ENCODE data around the gene NAA60. TPM values are rescaled to one million over a fixed set of nuclear protein-coding genes. Genes with fewer than 3 reads are reported as not detected.
A peak's percentile ranks its signal among the peaks of the same experiment; 100 is the strongest.
"Not testable (repeated sequence)": the region's sequence is repeated elsewhere in the genome, so short reads cannot be mapped to it uniquely, and the experiment has no call there.

The NAA60 gene
- total and polyA plus RNA-seq, 2 of the 13 experiments (the other 11 are each of a cell fraction or from before 2014, with no cell fraction given), result 14.7 to 32.0 TPM

GRCh38 chr16:3472878-3473595, 29.6 kb downstream of the NAA60 start:
- no peak overlapping the region for H3K4me2 ChIP-seq (ENCODE audit: low read depth, low read length)
- peaks cover 58% of the 10 kb centered on the region for H4K20me1 ChIP-seq (ENCODE audit: insufficient read depth, low read length)
- no peaks in the 10 kb centered on the region for H3K27me3 ChIP-seq (ENCODE audit: control insufficient read depth in 1 of 2, insufficient read depth in 2 of 2, low read length in 2 of 2)
- H3K36me3 ChIP-seq (replicated peaks in 1 of 2; ENCODE audit: control insufficient read depth in 1 of 2, insufficient read depth in 2 of 2, low read length in 2 of 2), result peaks cover 6 to 25% of the 10 kb centered on the region in 2 experiments; a peak in 4 of 5 replicates
- no peak overlapping the region for H3K9ac ChIP-seq (ENCODE audit: insufficient read depth, low read depth, low read length)
- POLR2A ChIA-PET, result no interaction called here
- 97% methylated on average over 8 of the region's 10 CpGs for WGBS (ENCODE audit: low lambda C conversion rate)
- ATAC-seq (no peak), FAIRE-seq (peak; percentile 26), DNase-seq (ENCODE audit: low spot score) (no peak)
- in situ Hi-C loops (cut with HindIII; ENCODE audit: extremely low pct_ligation_motif_present, low pct_unique_long_range_greater_than_20kb), result no loop called here
- intact Hi-C loops (cut with micrococcal nuclease; ENCODE audit: unreplicated experiment), result no loop called here
- TF ChIP-seq ZKSCAN1 (IDR thresholded peaks at IDR 0.05; ENCODE audit: low read length) (no peak), NR2F2 (IDR thresholded peaks at IDR 0.05; ENCODE audit: borderline replicate concordance, low read depth) (no peak)
- no TSS peak for BruUV-seq (replicated peaks)
- H3K4me1 ChIP-seq (ENCODE audit: insufficient read depth, low read length), result 0 out of 2 replicates have a peak, but pooled peaks cover 4% of the 10 kb centered on the region
- H3K79me2 ChIP-seq (ENCODE audit: insufficient read depth, low read length), result peaks cover 85% of the 10 kb centered on the region
- H3K27ac ChIP-seq (ENCODE audit: extremely low read length, insufficient read depth, low read length), result no peak overlapping the region
- no peaks in the 10 kb centered on the region for H3K9me3 ChIP-seq (ENCODE audit: low read length)
- CTCF ChIA-PET (ENCODE audit: low intra/inter-chr PET ratio, low total read pairs), result no interaction called here
- no peak overlapping the region for H3K4me3 ChIP-seq (replicated peaks in 1 of 3; ENCODE audit: insufficient read depth in 1 of 3, low read depth in 2 of 3, low read length in 3 of 3)
- no peak overlapping the region for H2AFZ ChIP-seq (ENCODE audit: low read length)

- BruUV-seq (replicated peaks); H3K9ac ChIP-seq (ENCODE audit: insufficient read depth, low read depth, low read length); H3K27ac ChIP-seq (ENCODE audit: extremely low read length, insufficient read depth, low read length); POLR2A ChIA-PET; H3K4me1 ChIP-seq (ENCODE audit: insufficient read depth, low read length); CTCF ChIA-PET (ENCODE audit: low intra/inter-chr PET ratio, low total read pairs); H3K4me3 ChIP-seq (replicated peaks in 1 of 3; ENCODE audit: insufficient read depth in 1 of 3, low read depth in 2 of 3, low read length in 3 of 3); H3K9me3 ChIP-seq (ENCODE audit: low read length); H2AFZ ChIP-seq (ENCODE audit: low read length); H3K4me2 ChIP-seq (ENCODE audit: low read depth, low read length); in situ Hi-C loops (cut with HindIII; ENCODE audit: extremely low pct_ligation_motif_present, low pct_unique_long_range_greater_than_20kb); H3K27me3 ChIP-seq (ENCODE audit: control insufficient read depth in 1 of 2, insufficient read depth in 2 of 2, low read length in 2 of 2); ATAC-seq; intact Hi-C loops (cut with micrococcal nuclease; ENCODE audit: unreplicated experiment); FAIRE-seq; DNase-seq (ENCODE audit: low spot score); TF ChIP-seq FOXP1 (CRISPR knock-in tag; IDR thresholded peaks at IDR 0.05): not testable (repeated sequence)
- 90% methylated on average over 3 of the region's 3 CpGs for WGBS (ENCODE audit: low lambda C conversion rate)
- peak; percentile 66; the same call in 1 of the 2 replicates for TF ChIP-seq FOXP1 (IDR thresholded peaks at IDR 0.05)
- Histone ChIP-seq H4K20me1 (ENCODE audit: insufficient read depth, low read length) (peaks cover 53% of the 10 kb centered on the region; the same call in 1 of the 2 replicates), H3K36me3 (replicated peaks in 1 of 2; ENCODE audit: control insufficient read depth in 1 of 2, insufficient read depth in 2 of 2, low read length in 2 of 2) (peaks cover 11 to 27% of the 10 kb centered on the region in 2 experiments; a peak in 4 of 5 replicates), H3K79me2 (ENCODE audit: insufficient read depth, low read length) (peaks cover 85% of the 10 kb centered on the region)
These were observed 30.1 kb downstream of the NAA60 start for GRCh38 chr16:3473596-3473943.
